ENCODE data around the gene FOXK2. TPM values are rescaled to one million over a fixed set of nuclear protein-coding genes. Genes with fewer than 3 reads are reported as not detected.

The FOXK2 gene
- total RNA-seq, 1 donor from 2014 or later, result 95.7 TPM

GRCh38 chr17:82602487-82602886 is 83.0 kb downstream of the FOXK2 start:
- Mint-ChIP-seq H3K27me3 (ENCODE audit: unreplicated experiment) (peaks cover 17% of the 10 kb centered on the region), H3K4me3 (ENCODE audit: unreplicated experiment) (no peak overlapping the region), H3K9me3 (ENCODE audit: unreplicated experiment) (peaks cover 17% of the 10 kb centered on the region), H3K27ac (ENCODE audit: unreplicated experiment) (peak overlapping the region; percentile 20), H3K36me3 (ENCODE audit: unreplicated experiment) (peaks cover 11% of the 10 kb centered on the region), H3K4me1 (ENCODE audit: low read depth, unreplicated experiment) (peaks cover 20% of the 10 kb centered on the region)
- TF ChIP-seq, protein P1, sequence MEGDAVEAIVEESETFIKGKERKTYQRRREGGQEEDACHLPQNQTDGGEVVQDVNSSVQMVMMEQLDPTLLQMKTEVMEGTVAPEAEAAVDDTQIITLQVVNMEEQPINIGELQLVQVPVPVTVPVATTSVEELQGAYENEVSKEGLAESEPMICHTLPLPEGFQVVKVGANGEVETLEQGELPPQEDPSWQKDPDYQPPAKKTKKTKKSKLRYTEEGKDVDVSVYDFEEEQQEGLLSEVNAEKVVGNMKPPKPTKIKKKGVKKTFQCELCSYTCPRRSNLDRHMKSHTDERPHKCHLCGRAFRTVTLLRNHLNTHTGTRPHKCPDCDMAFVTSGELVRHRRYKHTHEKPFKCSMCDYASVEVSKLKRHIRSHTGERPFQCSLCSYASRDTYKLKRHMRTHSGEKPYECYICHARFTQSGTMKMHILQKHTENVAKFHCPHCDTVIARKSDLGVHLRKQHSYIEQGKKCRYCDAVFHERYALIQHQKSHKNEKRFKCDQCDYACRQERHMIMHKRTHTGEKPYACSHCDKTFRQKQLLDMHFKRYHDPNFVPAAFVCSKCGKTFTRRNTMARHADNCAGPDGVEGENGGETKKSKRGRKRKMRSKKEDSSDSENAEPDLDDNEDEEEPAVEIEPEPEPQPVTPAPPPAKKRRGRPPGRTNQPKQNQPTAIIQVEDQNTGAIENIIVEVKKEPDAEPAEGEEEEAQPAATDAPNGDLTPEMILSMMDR (IDR thresholded peaks at IDR 0.05; ENCODE audit: partially characterized antibody, unreplicated experiment), result no peak
- DNase-seq, result no peak

DNA sequence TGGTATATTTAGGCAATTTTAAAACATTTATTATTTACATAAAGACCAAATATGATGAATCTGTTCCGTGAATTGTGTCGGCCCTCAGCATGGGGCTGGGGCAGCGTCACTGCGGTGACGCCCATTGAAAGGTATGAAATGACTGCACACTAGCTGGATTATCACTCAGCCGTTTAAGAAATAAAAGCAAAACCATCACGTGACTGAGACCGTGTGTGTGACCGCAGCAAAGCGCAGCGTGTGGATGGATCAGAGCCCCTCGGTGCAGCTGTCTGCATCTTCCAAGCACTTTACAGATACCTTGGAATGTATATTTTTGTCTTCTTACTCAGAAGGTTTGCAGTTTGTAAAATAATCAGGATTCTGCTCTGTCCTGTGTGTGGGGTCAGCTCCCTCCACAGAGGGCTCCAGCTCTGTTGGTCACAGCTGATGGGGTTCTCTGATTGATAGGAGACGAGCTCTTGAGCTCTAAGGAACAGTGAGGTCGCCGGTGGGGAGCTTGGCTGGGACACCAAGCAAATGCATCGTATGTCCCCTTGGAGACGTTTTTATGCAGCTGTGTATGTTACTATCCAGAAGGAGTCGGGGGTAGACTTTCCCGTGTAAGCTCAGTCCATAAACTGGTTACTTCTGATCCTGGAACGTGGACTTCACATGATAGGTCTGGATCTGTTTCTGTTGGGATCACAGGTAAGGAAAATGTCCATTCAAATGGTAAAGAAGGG is 83.6 kb downstream of the FOXK2 start:
- Mint-ChIP-seq H3K27ac (ENCODE audit: unreplicated experiment) (peak overlapping the region; percentile 88), H3K9me3 (ENCODE audit: unreplicated experiment) (peaks cover 13% of the 10 kb centered on the region), H3K4me3 (ENCODE audit: unreplicated experiment) (peak overlapping the region; percentile 65), H3K36me3 (ENCODE audit: unreplicated experiment) (peaks cover 11% of the 10 kb centered on the region), H3K27me3 (ENCODE audit: unreplicated experiment) (peaks cover 15% of the 10 kb centered on the region), H3K4me1 (ENCODE audit: low read depth, unreplicated experiment) (peaks cover 20% of the 10 kb centered on the region)
- TF ChIP-seq, protein P1 (IDR thresholded peaks at IDR 0.05; ENCODE audit: partially characterized antibody, unreplicated experiment), result no peak
- DNase-seq, result no peak

DNA sequence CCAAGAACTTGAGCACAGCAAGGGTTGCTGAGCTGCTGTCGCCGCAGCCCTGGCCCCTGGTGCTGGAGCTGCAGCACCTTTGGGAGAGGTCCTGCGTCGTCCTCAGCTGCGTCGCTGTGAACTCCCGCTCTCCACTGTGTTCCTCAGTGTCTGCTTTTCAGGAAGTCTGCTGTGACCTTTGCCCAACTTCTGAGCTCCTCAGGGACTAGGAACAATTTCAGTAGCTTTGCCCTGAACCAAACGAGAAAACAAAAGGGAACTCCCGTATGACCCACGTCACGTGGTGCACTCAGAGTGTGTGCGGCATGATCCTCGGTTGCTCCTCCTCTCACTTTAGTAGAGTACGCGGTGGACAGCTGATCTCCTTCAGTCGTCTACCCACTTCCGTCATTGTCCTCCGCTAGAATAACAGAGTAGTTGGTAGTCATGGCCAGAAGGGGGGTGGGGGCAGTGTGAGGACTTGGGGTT is 84.5 kb downstream of the FOXK2 start:
- TF ChIP-seq, protein P1 (IDR thresholded peaks at IDR 0.05; ENCODE audit: partially characterized antibody, unreplicated experiment), result no peak
- DNase-seq, result peak; percentile 50
- Mint-ChIP-seq H3K36me3 (ENCODE audit: unreplicated experiment) (peaks cover 11% of the 10 kb centered on the region), H3K27ac (ENCODE audit: unreplicated experiment) (peak overlapping the region; percentile 88), H3K4me3 (ENCODE audit: unreplicated experiment) (peak overlapping the region; percentile 65), H3K9me3 (ENCODE audit: unreplicated experiment) (peaks cover 13% of the 10 kb centered on the region), H3K27me3 (ENCODE audit: unreplicated experiment) (peaks cover 17% of the 10 kb centered on the region), H3K4me1 (ENCODE audit: low read depth, unreplicated experiment) (peaks cover 20% of the 10 kb centered on the region)

DNA sequence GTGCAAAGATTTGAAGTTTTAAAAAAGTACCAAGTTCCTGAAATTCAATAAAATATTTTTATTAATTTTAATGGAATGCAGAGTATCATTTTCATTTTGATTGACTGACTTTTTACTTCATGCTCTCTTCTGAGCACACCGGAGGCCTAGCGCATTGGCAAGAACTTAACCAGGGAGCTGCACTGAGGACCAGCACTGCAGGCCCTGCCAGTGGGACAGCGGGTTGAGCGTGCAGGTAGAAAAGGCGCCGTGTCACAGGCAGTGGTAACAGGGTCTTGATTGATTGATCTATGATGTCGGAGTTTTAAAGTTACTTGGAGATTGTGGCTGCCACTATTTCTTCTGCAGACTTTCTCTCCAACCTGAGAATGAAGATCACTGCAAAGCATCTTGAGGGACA is 85.0 kb downstream of the FOXK2 start:
- Mint-ChIP-seq H3K4me1 (ENCODE audit: low read depth, unreplicated experiment) (peaks cover 22% of the 10 kb centered on the region), H3K27ac (ENCODE audit: unreplicated experiment) (peak overlapping the region; percentile 48), H3K27me3 (ENCODE audit: unreplicated experiment) (peaks cover 20% of the 10 kb centered on the region), H3K4me3 (ENCODE audit: unreplicated experiment) (no peak overlapping the region), H3K9me3 (ENCODE audit: unreplicated experiment) (peaks cover 13% of the 10 kb centered on the region), H3K36me3 (ENCODE audit: unreplicated experiment) (peaks cover 11% of the 10 kb centered on the region)
- DNase-seq, result no peak
- TF ChIP-seq, protein P1 (IDR thresholded peaks at IDR 0.05; ENCODE audit: partially characterized antibody, unreplicated experiment), result no peak

DNA sequence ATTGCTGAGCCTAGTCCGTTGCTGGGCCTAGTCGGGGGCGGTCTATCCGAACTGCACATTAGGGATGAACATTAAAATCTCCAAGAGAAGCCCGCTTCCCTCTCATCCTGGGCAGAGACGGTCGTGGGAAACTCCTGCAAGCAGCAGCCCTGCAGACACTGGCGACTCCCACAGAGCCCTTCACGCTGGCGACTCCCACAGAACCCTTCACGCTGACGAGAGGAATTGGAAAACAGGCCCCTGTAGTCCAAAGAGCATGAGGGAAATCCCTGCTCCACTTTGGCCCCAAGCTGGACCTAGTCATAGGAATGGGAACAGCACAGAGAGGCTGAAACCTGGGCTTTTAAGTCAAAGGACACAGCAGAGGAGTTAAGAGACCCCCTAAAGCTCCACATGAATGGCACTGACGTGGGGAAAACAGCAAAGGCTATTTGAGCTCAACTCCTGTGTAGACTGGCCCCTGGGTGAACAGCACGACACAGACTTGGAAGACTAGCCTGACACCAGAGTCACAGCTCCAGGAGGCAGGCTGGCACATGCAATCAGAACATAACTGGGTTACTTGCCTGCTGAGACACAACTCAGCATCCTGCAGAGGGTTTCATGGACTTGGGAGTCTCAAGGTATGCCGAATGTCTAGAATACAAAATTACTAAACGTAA is 86.5 kb downstream of the FOXK2 start:
- H3K4me3 Mint-ChIP-seq (ENCODE audit: unreplicated experiment), result no peak overlapping the region
- H3K4me1 Mint-ChIP-seq (ENCODE audit: low read depth, unreplicated experiment), result peaks cover 23% of the 10 kb centered on the region
- H3K27me3 Mint-ChIP-seq (ENCODE audit: unreplicated experiment), result peaks cover 24% of the 10 kb centered on the region
- TF ChIP-seq, protein P1 (IDR thresholded peaks at IDR 0.05; ENCODE audit: partially characterized antibody, unreplicated experiment), result no peak
- peaks cover 11% of the 10 kb centered on the region for H3K36me3 Mint-ChIP-seq (ENCODE audit: unreplicated experiment)
- H3K27ac Mint-ChIP-seq (ENCODE audit: unreplicated experiment), result no peak overlapping the region
- peaks cover 13% of the 10 kb centered on the region for H3K9me3 Mint-ChIP-seq (ENCODE audit: unreplicated experiment)
- DNase-seq, result no peak
